Activated CD4-positive, alpha-beta T cell treated with anti-CD3 and anti-CD28 coated beads for 48 hours (primary cell): Measurements from ENCODE around the gene AGBL4.

Experiments
- DNase-seq: peaks from one replicate; pipeline ENCODE4 v3.0.0-alpha.2; 2020

AGBL4 gene

DNA sequence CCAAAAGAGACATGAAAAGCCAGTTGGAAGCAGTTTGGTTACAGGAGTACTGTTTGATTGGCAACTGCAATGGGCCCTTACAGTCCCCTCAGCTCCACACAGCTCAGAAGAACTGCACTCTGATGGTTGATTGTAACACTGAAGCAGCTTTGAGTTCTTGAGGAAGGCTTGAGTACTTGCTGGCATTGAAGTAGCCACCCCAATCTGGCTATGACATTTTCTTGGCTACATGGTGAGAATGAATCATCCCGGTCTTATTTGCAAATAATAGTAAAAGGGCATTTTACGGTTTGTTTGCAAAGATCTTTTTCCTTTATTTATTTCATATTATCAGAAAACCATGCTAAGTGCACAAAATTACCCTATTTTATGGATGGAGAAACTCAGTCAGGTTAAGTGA is 1087.3 kb downstream of the AGBL4 start:
- no peak for DNase-seq

- DNase-seq = no peak
These were observed 1091.4 kb downstream of the AGBL4 start for GRCh38 chr1:48932366-48932765.

DNA sequence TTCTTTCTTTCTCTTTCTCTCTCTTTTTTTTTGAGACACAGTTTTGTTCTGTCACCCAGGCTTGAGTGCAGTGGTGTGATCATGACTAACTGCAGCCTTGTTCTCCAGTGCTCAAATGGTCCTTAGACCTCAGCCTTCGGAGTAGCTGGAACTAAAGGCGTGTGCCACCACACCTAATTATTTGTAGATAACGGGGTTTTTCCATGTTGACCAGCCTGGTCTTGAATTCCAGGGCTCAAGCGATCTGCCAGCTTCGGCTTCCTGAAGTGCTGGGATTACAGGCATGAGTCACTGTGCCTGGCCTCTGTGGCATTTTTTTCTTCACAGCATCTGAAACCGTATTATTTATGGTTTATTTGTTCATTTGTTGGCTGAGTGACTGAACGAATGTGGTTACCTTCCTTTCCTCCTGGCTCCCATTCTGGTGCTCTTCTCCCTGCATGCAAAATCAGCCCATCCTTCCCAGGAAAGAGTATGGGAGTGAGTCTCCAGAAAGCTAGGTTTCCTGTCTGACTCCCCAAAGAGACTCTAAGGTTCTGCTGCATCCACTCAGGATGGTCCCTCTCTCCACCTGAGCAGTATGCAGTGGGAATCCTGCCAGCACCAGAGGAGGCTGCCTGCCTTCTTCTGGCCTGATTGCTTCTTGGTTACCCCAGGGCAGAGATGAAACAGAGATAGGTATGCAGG is 1092.1 kb downstream of the AGBL4 start:
- DNase-seq = no peak

GRCh38 chr1:48930011-48930410 is 1093.7 kb downstream of the AGBL4 start:
- no peak for DNase-seq

GRCh38 chr1:48924099-48924498 is 1099.7 kb downstream of the AGBL4 start:
- DNase-seq = no peak

- no peak for DNase-seq
These were observed 1100.6 kb downstream of the AGBL4 start for GRCh38 chr1:48923116-48923515.

DNA sequence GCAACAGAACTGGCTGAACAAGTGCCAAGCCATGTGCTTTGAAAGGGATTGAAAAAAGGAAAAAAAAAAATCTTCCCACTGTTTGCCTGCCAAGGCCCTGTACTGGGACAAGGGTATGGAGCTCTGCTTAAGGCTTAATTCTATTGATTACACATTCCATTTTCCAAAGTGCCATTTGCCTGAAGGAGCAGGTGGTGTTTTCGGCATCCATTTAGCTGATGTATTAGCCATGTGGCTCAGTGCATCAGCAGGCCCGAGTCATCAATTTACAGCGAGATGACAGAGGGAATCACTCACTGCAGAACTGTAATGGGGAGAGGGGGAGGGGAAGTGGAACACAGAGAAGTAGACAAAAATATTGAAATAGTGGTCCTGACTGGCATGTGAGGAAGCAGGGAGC is 1102.9 kb downstream of the AGBL4 start:
- DNase-seq = no peak

- no peak for DNase-seq
These were observed 1105.7 kb downstream of the AGBL4 start for GRCh38 chr1:48917901-48918603.

GRCh38 chr1:48917070-48917454 is 1106.7 kb downstream of the AGBL4 start:
- no peak for DNase-seq

- DNase-seq = no peak
These were observed 1107.4 kb downstream of the AGBL4 start for GRCh38 chr1:48916130-48917069.

DNA sequence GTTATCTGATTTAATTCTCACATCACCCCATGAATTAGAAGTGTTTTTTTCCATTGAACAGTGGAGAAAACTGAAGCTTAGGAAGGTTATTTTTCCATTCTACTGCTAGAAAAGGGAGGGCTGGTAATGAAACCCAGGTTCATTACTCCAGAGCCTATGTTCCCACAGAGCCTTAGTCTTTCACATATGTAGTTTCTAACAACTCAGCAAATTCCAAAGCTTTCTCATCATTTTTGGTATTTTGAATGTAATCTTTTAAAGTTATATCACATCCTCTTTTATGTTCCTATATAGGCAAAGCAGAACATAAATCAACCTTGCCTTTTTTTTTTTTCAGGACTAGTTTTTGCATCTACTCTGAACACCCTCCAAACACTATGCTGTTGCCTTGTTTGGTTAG is 1115.1 kb downstream of the AGBL4 start:
- no peak for DNase-seq

GRCh38 chr1:48906729-48907128 is 1117.0 kb downstream of the AGBL4 start:
- no peak for DNase-seq

- DNase-seq = no peak
These were observed 1117.6 kb downstream of the AGBL4 start for GRCh38 chr1:48906164-48906563.

DNA sequence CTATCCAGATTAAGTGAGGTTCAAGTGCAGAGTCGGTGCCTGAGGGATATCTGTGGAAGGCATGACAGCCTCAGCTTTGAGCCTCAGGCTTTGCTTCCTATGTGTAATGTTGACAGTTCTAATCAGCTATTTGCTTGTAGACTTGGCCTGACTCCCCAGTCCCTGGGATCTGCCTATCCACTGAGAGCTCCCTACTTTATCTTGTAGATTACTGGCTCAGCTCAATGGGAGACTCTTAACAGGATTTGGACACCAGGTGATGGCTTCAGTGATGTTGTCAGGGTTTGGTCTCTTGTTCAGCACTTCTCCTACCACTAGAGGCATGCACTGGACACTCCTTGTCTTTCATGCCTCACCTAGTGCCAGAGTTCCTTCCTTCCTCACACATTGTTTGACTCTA is 1120.5 kb downstream of the AGBL4 start:
- no peak for DNase-seq

- no peak for DNase-seq
These were observed 1124.9 kb downstream of the AGBL4 start for GRCh38 chr1:48898894-48899293.

DNA sequence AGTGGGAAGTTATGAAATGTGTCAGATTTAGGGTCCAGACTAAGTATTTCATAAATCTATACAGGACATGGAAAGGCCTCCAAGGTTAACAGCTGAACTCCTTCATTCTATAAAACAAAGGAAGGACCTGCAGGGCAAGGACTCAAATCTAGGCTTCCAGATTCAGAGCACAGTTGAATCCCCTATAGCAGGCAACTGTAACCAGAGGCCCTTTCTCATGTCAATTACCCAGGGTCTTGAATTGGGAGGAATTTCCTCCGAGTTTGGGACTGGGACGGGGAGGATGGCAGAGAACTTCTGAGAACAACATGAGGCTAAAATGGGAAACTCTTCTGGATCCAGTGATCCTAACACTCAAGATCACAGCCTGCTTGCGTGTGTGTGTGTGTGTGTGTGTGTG is 1134.1 kb downstream of the AGBL4 start:
- no peak for DNase-seq

DNA sequence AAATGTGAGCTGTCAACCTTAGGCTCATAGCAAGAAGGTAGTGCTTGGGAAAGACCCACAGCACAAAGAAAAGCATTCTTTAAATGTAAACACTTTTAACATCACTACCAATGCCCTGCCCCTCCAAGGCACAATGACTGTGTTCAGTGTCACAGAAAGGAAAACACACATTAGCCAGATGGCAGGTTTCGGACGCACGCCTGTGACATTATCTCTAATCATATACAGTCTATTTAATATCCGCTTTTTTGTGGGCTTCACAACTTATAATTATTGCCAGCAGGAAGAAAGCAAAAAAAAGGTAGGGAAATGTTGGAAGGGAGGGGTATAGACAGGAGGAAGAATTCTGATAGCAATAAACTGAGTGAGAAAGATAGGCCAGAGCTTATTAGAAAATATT is 1134.7 kb downstream of the AGBL4 start:
- DNase-seq = no peak

DNA sequence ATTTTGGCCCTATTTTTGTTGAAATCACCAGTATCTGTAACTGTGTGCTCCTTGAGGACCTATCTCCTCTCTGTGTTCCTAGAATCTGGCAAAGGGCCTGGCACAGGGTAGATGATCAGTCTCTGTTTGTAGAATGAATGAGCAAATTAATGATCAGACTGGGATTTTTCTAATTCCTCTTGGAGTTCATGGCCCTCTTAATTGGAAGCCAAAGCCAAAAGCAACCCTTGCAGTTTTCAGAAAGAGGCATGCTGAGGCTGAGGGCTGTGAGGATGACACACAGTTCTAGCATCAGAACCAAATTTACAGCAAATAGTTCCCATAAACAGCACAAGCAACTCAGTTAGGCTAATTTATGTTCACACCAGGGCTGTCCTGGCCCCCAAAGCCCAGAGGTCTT is 1136.0 kb downstream of the AGBL4 start:
- no peak for DNase-seq

GRCh38 chr1:48882020-48882419 is 1141.7 kb downstream of the AGBL4 start:
- no peak for DNase-seq

DNA sequence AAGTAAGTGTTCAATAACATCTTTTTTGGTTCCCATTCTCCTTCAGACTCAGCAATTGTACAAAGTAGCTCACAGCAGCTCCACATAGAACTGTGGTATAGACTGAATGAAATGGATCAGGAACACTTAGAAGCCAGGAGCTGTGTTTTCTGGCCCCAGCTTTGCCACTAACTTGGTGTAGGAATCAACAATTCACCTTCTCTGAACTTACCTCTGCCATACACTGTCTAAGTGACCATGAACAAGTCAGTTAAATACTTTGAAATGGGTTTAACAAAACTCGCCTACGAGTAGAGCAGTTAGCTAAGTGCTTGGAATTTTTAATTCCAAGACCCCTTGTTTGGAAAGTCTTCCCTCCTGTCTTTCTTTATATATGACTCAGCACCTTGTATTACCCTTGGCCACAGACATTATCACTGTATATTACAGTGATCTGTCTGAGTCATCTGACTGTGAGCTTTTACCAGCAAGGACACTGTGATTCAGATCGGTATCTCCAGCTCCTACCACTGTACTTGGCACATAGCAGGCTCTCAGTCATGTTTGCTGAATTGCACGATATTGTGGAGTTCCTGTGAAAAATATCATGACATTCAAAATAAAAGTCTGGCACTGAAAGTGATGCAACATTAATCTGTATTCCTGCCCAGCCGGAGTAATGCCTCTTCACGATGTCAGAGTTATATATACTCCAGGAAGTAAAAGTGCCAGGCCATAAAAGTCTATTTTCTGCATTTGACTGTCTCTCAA is 1145.4 kb downstream of the AGBL4 start:
- no peak for DNase-seq

DNA sequence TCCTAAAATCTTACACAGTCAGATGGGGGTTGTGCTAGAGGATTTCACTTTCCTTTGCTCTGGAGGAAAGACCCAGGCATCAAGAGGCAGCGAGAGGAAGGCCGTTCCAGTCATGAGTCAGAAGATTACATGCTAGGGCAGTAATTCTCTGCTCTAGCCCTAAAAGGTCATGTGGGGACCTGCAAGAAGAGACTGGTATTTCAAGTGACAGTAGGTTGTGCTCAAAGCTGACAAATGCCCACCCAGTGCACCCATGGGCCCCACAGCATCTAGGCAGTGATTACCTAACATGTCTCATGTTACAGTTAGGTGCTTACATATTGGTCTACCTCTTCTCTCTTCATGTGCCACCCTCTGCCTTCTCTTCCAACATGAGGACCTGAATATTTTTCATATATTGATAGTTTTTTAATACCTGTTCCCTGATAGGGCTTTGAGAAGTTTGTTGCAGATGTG is 1147.4 kb downstream of the AGBL4 start:
- no peak for DNase-seq

GRCh38 chr1:48875552-48876329 is 1148.0 kb downstream of the AGBL4 start:
- no peak for DNase-seq
